ENCODE data around the gene ARMC7. TPM values are rescaled to one million over a fixed set of nuclear protein-coding genes. Genes with fewer than 3 reads are reported as not detected.
A peak's percentile ranks its signal among the peaks of the same experiment; 100 is the strongest.

ARMC7 gene
- total and polyA plus RNA-seq, 10 donors, result 7.8 to 19.2 (median 14.4) TPM

GRCh38 chr17:75114552-75115314 lies 5.0 kb downstream of the ARMC7 start:
- 22 to 31% (median 25%) methylated on average over 19 of the region's 19 CpGs for WGBS, 5 donors
- no peak for TF ChIP-seq POLR2AphosphoS5 (IDR thresholded peaks at IDR 0.05)
- no peak for TF ChIP-seq CTCF (IDR thresholded peaks at IDR 0.05 in 8 of 11, conservative IDR thresholded peaks at IDR 0.05 in 3 of 11)
- no peak for TF ChIP-seq POLR2A (IDR thresholded peaks at IDR 0.05)
- intact Hi-C loops (cut with DNase I; ENCODE audit: low total_unique reads), result loop anchor here (10.0 kb wide), 1 partner anchor 60 kb away; no protein-coding TSS in a partner anchor
- Histone ChIP-seq H3K4me1 (peaks cover 27 to 95% (median 62%) of the 10 kb centered on the region in 6 donors), H3K27me3 (replicated peaks in 1 of 7) (no peaks in the 10 kb centered on the region), H3K9me3 (no peaks in the 10 kb centered on the region), H3K4me3 (peak overlapping the region; percentile 33 to 70 (median 48)), H3K36me3 (peaks cover 0 to 35% (median 0%) of the 10 kb centered on the region in 6 donors), H3K27ac (peak overlapping the region; percentile 81 to 95 (median 92))
- no peak for DNase-seq

GRCh38 chr17:75115555-75115954 lies 5.8 kb downstream of the ARMC7 start:
- intact Hi-C loops (cut with DNase I; ENCODE audit: low total_unique reads), result loop anchor here (10.0 kb wide), 1 partner anchor 59 kb away; no protein-coding TSS in a partner anchor
- TF ChIP-seq POLR2AphosphoS5 (IDR thresholded peaks at IDR 0.05) (no peak), POLR2A (IDR thresholded peaks at IDR 0.05) (no peak), CTCF (IDR thresholded peaks at IDR 0.05 in 8 of 11, conservative IDR thresholded peaks at IDR 0.05 in 3 of 11) (no peak)
- H3K4me3 ChIP-seq, result peak overlapping the region in 1 of 8 donors; percentile 70
- H3K9me3 ChIP-seq, result no peaks in the 10 kb centered on the region
- H3K27me3 ChIP-seq (replicated peaks in 1 of 7), result no peaks in the 10 kb centered on the region
- peaks cover 25 to 97% (median 60%) of the 10 kb centered on the region in 6 donors for H3K4me1 ChIP-seq
- no peak for DNase-seq
- peaks cover 0 to 43% (median 0%) of the 10 kb centered on the region in 6 donors for H3K36me3 ChIP-seq
- H3K27ac ChIP-seq, result peak overlapping the region in 3 of 8 donors; percentile 91 to 93 (median 92)

- no peak for TF ChIP-seq CTCF (IDR thresholded peaks at IDR 0.05 in 8 of 11, conservative IDR thresholded peaks at IDR 0.05 in 3 of 11)
- no peak for TF ChIP-seq POLR2AphosphoS5 (IDR thresholded peaks at IDR 0.05)
- TF ChIP-seq POLR2A (IDR thresholded peaks at IDR 0.05), result no peak
- no peaks in the 10 kb centered on the region for H3K27me3 ChIP-seq (replicated peaks in 1 of 7)
- no peak overlapping the region for H3K27ac ChIP-seq
- no peak overlapping the region for H3K4me3 ChIP-seq
- peaks cover 0 to 54% (median 3%) of the 10 kb centered on the region in 6 donors for H3K36me3 ChIP-seq
- intact Hi-C loops (cut with DNase I; ENCODE audit: low total_unique reads), result loop anchor here (10.0 kb wide), 1 partner anchor 58 kb away; no protein-coding TSS in a partner anchor
- H3K9me3 ChIP-seq, result no peaks in the 10 kb centered on the region
- 71 to 89% (median 81%) methylated on average over 9 of the region's 9 CpGs for WGBS, 5 donors
- H3K4me1 ChIP-seq, result peaks cover 18 to 91% (median 48%) of the 10 kb centered on the region in 6 donors
- no peak for DNase-seq
These were observed 7.0 kb downstream of the ARMC7 start for GRCh38 chr17:75116737-75117136.

GRCh38 chr17:75118307-75118706 lies 8.5 kb downstream of the ARMC7 start:
- intact Hi-C loops (cut with DNase I; ENCODE audit: low total_unique reads), result loop anchor here (10.0 kb wide), 1 partner anchor 56 kb away; no protein-coding TSS in a partner anchor
- no peaks in the 10 kb centered on the region for H3K9me3 ChIP-seq
- DNase-seq, result no peak
- no peak overlapping the region for H3K27ac ChIP-seq
- no peaks in the 10 kb centered on the region for H3K27me3 ChIP-seq (replicated peaks in 1 of 7)
- H3K4me1 ChIP-seq, result peaks cover 18 to 76% (median 42%) of the 10 kb centered on the region in 6 donors
- 75 to 95% (median 91%) methylated on average over 14 of the region's 14 CpGs for WGBS, 5 donors
- TF ChIP-seq POLR2AphosphoS5 (IDR thresholded peaks at IDR 0.05) (peak in 1 of 3 donors; percentile 6), CTCF (IDR thresholded peaks at IDR 0.05 in 8 of 11, conservative IDR thresholded peaks at IDR 0.05 in 3 of 11) (no peak), POLR2A (IDR thresholded peaks at IDR 0.05) (no peak)
- H3K4me3 ChIP-seq, result no peak overlapping the region
- H3K36me3 ChIP-seq, result peaks cover 0 to 50% (median 3%) of the 10 kb centered on the region in 6 donors

All from spleen (tissue), 11 donors.